Left colon (tissue), 2 donors: ENCODE data around the gene CRYGD. TPM values are rescaled to one million over a fixed set of nuclear protein-coding genes. Genes with fewer than 3 reads are reported as not detected.
"Not testable (repeated sequence)": the region's sequence is repeated elsewhere in the genome, so short reads cannot be mapped to it uniquely, and the experiment has no call there.

Experiments
- ATAC-seq: fragments of 200-7000 bp; cut with Tn5 transposase; one replicate; pipeline ENCODE4 v1.9.1; 2020; ENCODE audit warnings: mild to moderate bottlenecking, moderate library complexity
- DNase-seq, 2 donors: peaks; one replicate each; pipeline ENCODE4 v3.0.0-alpha.2; 2020
- intact Hi-C, 2 donors: fragments of 100-400 bp; cut with DNase I in 1 of 2; cut with micrococcal nuclease in 1 of 2; formaldehyde crosslinking; loops; one replicate each; pipeline versions ENCODE4 v1.11.2 to v1.14.0; 2022; cut with DNase I, micrococcal nuclease
- long read RNA-seq: library from polyadenylated mRNA; unstranded; transcript quantifications from one replicate; pipeline ENCODE4 v2.0.0, GENCODE V29; 2021
- total RNA-seq, 2 donors: library from RNA; stranded (reverse); fragmentation: NEBNext Ultra II Directional; extraction: Animal tissue kit (Norgen Biotek cat#: 25700); gene quantifications; one replicate each; pipeline ENCODE4 v1.2.1, GENCODE V29; 2021
- donor health status: DM: no; HTN: no; CAD: no.
- donor health status: DM: yes; HTN: yes; CAD: no.

Gene CRYGD
- not detected for total RNA-seq
- long read RNA-seq = 0 reads

DNA sequence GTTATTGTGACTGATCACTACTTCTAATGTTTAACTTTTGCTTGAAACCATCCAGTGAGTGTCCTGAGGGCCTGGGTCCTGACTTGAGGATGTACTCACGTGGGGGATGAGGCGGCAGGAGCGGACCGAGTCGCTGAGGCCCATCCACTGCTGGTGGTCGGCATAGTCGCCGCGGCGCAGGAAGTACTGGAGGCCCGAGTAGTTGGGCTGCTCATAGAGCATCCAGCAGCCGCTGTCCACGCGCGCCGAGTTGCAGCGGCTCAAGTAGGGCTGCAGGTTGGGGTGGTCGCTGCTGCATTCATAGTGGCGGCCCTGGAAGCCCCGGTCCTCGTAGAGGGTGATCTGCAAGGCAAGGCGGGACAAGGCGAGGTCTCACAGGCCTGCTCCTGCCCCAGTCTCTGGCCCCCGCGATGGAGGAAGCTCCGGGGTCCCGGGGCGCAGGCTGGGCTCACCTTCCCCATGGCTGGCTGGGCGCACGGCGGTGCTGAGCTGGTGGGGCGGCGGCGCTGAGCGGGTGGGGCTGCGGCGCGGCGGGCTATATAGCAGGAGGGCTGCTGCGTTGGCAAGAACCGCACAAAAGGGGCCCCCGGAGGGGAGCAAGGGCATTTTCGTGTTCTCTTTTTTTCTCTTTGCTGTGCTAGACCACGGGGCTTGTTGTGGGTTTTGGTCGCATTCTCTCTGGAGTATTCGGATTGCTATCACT, at the start of gene CRYGD:
CRYGD (minus strand) TSS at position 512 of the 703 bp plus-strand sequence; CDS start at position 461, 51 bp downstream.
- DNase-seq, intact Hi-C loops, ATAC-seq: not testable (repeated sequence)

DNA sequence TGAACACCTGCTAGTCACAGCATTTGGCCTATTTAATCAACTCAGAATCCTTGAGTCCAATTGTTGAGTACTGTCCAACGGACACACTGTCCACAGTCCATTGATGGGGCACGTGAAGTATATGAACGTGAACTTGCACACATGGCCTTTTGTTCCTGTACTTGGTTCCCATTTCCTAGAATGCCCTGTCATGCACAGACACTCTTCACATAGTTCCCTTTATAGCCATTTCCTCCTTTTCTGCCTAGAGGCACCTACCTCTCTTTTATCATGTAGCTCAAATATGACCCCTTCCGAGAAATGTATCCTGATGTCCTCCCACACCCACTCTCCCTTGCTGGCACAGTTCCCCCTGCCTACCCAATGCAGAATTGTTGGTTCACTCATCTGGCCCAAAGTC, 47.8 kb upstream of the CRYGD start:
- intact Hi-C loops = no loop called here
- DNase-seq (no peak), ATAC-seq (no peak)

DNA sequence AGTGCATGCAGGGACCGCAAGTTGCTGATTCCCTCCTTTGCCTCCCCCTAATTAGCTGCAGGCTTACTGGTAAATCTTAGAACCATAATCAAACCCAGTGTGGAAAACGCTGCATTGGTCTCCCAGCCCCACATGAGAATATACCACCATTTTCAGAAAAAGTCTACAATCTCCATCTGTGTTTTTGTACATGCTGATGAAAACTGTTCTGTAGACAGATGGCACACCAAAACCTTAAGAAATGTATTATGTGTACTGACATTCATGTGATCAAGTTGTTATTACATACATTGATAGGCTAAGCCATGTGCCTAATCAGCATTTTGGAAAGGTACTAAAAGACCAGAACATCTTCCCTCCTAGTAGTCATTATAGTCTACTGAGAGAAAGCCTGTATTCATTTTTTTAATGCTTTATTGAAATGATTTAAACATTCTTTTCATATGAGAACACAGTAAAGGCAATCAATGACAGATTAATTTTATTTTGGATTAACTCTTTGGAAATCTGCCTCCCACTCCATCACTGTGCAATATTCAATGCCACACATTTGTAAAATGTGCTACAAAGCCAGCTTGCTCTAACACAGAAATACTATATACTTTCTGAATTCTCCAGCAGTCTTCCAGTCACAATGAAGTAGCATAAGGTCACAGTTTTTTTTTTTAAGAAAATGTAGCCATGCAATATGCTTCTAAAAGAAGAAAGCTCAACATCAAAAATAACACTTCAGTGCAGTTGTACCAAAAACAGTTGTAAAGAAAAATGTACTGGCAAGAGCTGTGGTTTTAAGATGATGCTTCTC, 40.8 kb upstream of the CRYGD start:
- ATAC-seq (no peak), DNase-seq (no peak)
- intact Hi-C loops = no loop called here

DNA sequence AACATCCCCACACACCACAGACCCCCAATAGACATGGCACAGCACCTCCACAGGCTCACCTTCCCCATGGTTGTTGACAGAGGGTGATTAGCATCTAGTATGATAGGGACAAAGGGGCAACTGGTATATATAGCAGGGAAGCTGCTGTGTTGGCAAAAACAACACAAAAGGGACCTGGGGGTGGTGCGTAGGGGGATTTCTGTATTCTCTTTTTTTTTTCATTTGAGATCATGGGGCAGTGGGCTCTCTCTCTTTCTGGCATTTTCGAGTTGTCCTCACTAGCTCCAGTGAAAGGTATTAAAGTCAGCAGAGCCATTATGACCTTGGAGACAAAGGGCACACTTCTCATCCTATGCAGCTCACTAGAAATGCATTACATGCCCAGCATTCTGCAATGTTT, 39.2 kb upstream of the CRYGD start, which contains the start of gene CRYGA:
CRYGA (minus strand) TSS at position 101 of the 400 bp plus-strand sequence; CDS start at position 68, 33 bp downstream.
- ATAC-seq = no peak
- no peak for DNase-seq
- intact Hi-C loops = no loop called here

DNA sequence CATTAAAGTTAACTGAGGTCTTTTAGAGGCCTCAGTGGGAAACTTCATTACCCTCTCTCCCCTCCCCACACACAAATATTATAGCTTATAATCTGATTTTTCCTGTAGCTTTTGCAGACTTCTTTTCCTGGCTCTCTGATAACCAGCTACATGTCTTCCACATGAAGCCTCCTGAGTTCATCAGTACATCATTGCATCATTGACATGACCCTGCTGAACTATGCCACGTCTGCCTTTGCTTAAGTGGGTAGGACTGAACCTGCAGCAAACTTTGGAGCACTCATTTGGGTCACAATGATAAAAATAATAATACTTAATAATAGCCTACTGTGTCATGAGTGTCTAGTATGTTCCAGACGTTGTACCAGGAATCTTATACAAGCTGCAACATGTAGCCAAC, 32.1 kb upstream of the CRYGD start:
- DNase-seq (no peak), ATAC-seq (no peak)
- intact Hi-C loops = no loop called here

DNA sequence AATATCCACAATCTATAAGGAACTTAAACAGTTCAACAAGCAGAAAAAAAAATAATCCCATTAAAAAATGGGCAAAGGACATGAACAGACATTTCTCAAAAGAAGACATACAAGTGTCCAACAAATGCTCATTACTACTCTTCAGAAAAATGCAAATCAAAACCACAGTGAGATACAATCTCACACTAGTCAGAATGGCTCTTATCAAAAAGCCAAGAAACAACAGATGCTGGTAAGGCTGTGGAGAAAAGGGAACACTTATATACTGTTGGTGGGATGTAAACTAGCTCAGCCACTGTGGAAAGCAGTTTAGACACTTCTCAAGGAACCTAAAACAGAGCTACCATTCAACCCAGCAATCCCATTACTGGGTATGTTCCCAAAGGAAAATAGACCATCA, 28.8 kb upstream of the CRYGD start:
- ATAC-seq (no peak), DNase-seq (no peak)
- intact Hi-C loops = no loop called here

DNA sequence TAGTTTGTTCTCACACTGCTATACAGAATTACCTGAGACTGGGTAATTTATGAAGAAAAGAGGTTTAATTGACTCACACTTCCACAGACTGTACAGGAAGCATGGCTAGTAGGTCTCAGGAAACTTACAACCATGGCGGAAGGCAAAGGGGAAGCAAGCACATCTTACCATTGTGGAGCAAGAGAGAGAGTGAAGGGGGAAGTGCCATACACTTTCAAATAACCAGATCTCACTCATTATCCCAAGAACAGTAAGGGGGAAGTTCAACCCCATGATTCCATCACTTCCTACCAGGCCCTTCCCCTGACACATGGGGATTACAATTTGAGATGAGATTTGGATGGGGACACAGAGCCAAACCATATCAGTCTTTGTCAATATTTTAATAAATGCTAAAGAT, 26.6 kb upstream of the CRYGD start:
- intact Hi-C loops = no loop called here
- DNase-seq (no peak), ATAC-seq (no peak)

DNA sequence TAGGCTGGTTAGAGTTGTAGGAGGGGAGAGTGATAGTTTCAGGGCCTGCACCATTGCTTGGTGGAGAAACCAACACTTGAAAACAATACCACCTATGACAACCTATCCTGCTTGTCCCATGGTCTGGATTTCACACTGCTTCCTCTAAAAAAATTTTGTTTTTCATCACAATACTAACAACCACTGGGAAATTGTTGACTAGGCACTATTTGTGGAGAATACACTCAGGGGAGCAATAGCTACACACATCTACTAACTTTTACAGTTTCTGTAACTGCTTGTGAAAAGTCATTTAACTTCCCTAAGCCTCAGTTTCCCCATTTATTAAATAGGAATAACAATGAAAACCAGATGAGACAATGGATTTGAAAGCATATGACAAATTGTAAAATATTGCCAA, 25.8 kb upstream of the CRYGD start:
- no peak for DNase-seq
- intact Hi-C loops = no loop called here
- ATAC-seq = no peak

DNA sequence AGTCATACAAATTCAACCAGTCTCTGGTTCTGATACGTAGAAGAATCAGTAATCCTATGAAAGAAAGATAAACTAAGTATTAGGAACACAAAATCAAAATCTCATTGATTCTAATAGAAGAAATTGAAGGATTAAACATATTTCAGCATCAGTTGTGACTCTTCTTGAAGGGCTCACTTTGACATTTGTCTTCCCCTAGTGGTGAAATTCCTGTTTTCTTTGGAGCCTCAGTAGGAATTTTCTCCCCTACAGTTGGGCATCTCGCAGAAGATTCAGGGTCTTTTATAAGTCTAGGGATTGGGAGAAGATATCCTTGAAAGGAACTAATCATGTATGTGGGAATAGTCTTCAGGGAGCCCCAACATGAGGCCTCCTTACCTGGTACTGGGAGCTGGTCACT, 24.5 kb upstream of the CRYGD start:
- no peak for DNase-seq
- intact Hi-C loops = no loop called here
- ATAC-seq = no peak

DNA sequence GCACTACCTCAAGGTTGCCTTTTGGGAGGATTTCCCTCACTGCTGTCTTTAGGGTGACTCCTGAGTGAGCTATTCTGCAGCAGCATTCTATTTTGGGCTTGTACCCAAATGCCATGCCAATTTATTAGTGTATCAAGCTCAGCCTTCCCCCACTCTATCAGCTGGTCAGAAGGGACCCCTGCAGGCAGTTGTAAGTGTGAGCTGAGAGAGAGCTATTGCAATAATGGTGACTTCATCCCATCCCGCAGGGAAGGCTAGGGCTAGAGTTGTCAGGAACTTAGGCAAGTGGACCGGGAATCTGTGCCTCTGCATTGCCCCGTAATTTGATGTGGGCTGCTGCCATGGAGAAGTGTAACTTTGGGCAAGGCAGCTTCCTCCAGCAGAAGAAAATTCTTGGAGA, 23.4 kb upstream of the CRYGD start:
- ATAC-seq = no peak
- intact Hi-C loops = no loop called here
- DNase-seq = no peak

DNA sequence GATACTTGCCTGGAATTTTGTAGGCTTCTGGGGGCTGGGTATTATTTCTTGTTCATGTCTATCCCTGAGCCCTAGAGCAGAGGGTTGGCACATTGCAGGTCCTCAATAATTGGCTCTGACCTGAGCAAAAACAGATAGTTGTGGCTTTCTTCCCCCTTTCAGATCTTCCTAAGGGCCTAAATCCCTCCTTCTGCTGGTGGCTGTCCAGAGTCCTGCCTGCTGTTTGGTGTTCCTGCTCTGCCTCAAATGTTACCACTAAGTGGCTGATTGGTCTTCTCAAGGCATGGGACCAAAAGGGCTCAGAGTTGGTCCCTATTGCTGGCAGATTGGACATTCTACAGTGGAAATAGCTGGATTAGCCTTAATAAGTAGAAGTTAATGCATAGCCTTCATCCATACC, 22.7 kb upstream of the CRYGD start:
- no peak for DNase-seq
- intact Hi-C loops = no loop called here
- no peak for ATAC-seq

DNA sequence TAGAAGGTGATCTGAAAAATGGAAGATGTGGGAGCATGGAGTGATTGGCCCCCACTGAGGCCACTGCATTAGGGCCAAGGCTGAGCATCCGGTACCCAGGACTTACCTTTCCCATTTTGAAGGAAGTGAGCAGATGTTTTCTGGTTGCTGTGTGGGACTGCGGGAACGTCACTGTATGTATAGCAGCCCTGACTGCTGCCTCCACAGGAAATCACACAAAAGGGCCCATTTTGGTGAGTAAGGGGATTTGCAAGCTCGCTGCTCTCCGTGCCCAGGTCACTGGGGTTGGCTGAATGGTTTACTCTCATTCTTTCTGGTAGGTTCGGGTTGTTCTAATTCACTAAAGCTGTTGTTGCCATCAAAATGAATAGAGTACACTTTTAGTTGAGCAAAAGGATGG, 21.7 kb upstream of the CRYGD start, which contains the start of gene CRYGB:
CRYGB (minus strand) TSS at position 153 of the 400 bp plus-strand sequence; CDS start at position 115, 38 bp downstream.
- no peak for ATAC-seq
- intact Hi-C loops = no loop called here
- no peak for DNase-seq

DNA sequence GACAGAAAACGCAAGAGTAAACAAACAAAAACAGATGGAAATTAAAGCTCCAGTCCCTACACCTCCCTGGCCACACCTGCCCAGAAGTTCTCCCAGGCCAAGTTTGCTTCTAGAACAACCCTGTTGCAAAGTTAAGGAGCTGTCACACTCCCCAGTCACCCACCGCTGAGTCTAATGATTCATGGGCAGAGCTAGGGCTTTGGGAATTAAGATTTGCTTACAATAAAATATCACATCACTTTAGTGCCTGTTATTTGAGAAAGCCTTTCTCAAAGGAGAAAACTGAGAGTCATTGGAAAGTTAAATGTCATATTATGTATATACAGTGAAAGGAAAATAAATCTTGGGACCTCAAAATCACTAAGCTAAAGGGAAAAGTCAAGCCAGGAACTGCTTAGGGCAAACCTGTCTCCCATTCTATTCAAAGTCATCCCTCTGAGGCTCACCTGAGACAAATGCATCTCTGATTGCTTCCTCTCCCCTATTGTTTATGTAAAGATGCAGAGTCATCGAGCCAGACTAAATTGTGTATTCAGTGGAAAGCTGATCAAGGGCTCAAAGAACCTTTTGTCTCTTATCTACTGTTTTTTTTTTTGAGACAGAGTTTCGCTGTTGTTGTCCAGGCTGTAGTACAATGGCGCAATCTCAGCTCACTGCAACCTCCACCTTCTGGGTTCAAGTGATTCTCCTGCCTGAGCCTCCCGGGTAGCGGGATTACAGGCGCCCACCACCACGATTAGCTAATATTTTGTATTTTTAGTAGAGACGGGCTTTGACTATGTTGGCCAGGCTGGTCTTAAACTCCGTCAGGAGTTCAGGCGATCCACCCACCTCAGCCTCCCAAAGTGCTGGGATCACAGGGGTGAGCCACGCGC, 18.8 kb upstream of the CRYGD start:
- no peak for ATAC-seq
- DNase-seq = no peak
- intact Hi-C loops = no loop called here

DNA sequence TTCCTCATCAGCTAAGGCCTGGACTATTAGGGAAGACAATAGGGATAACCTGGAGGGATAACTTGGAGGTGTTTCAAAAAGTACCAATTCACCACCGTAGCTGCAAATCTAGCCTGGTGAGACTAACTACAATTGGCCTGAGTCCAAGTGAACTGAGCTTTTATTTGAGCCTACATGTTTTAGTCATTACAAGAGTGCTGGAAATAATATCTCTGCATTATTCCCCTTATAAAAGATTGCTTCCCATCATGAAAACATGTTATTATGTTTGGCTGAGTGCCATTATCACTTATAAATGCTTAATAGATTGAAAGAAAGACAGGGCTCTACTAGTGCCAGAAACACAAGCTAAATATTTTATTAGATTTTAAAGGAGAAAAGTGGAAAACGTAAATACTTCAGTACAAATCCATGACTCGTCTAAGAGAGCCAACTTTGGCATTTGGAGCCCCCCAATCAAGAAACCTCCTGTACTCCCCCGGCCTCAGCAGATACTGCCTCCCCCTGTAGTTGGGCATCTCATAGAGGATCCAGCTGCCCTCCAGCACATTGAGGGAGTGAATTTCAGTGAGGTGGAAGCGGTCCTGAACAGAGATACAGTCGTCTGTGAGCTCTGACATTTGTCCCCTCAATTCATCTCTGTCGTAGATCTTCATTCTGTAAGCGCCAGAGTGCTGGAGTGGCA, 18.1 kb upstream of the CRYGD start:
- DNase-seq (no peak), ATAC-seq (no peak)
- intact Hi-C loops = no loop called here

DNA sequence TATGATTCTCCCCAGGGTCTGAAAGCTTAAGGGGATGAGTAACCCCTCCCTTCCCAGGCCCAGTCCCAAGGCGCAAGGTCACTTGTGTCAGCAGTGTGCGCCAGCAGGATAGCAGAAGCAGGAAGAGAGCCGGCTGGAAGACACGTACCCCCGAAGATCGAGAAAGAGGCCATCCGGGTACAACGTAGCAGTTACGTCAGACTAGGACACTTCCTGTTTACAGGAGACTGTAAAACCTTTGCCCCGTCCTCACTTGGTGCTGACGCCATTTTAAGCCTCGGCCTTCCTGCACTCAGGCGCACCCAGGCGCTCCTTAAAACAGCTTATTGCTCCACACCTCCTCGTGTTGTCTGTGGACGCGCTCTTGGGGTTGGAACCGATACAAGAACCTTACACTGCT, 15.1 kb upstream of the CRYGD start:
- intact Hi-C loops = no loop called here
- ATAC-seq (no peak), DNase-seq (no peak)

DNA sequence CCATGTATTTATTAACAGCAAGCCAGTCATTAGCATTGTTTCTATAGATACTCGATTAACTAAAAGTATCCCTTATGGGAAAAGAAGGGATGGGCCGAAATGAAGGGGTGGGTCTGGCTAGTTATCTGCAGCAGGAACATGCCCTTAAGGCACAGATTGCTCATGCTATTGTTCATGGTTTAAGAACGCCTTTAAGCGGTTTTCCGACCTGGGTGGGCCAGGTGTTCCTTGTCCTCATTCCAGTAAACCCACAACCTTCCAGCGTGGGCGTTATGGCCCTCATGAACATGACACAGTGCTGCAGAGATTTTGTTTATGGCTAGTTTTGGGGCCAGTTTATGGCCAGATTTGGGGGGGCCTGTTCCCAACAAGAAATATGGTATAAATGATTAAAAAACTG, 14.0 kb upstream of the CRYGD start:
- ATAC-seq, intact Hi-C loops, DNase-seq: not testable (repeated sequence)

DNA sequence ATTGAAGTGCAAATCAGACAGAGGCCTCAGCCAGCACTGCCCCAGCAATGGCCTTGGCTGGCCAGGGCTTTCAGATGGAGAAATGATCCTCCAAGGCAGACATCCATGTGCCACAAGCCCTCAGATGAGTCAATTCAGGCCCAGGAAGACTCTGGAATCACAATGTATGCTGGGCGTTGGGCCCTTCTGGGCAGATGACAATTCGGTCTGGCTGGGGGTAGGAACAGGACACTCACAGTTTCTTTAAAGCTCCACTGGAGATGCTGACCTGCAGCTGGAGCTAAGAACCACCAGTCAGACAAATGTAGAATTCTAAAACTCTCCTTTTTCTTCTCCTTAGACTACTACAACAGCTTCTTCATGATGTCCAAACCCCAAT, 12.4 kb upstream of the CRYGD start:
- ATAC-seq (no peak), DNase-seq (no peak)
- intact Hi-C loops = no loop called here

DNA sequence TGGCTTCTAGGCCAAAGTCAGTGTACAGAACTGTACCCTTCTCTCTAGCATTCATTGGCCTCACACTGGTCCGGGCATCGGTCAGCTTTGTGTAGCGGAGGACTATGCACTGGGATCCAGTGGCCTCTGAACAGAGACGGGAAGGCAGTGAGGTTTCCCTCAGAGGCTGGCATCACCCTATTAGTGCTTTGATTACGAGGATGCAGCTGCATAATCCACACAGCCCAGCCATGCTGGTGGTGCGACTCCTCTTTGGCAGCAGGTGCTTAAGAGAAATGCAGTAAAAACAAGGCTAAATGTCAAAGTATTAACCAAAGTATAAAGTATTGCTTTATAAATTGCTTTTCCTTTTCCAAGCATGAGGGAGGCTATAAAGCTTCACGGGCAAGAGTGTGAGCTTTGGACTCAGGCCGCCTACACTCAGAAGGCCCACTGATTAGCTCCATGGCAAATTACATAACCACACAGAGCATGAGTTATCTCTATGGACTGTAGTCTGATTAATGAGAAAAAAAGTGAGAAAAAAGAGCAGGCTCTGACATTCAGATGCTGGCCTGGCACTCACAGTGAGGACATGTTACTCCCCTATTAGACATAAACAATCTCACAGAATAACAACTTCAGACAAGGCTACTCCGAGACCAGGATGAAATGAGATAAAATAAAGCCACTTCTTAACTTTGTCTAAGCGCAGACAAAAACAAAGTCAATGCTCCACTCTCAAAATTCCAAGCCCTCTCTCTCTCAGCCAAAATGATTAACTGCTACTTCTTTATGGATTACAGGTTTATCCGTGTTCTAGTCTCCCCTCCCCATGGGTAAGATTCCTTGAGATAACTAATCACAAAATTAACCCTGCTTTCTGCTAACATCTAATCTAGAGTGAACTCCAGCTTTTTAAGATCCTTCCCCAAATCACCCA, 11.7 kb upstream of the CRYGD start:
- ATAC-seq (peak; percentile 95), DNase-seq (peak in 1 of 2 donors; percentile 23)
- intact Hi-C loops = no loop called here
